ENCODE measurements around the gene KIF3B. TPM values are rescaled to one million over a fixed set of nuclear protein-coding genes. Genes with fewer than 3 reads are reported as not detected.
"Not testable (repeated sequence)": the region's sequence is repeated elsewhere in the genome, so short reads cannot be mapped to it uniquely, and the experiment has no call there.

The KIF3B gene
- total RNA-seq, 1 experiment from 2014 or later, result 21.7 TPM

- Mint-ChIP-seq H3K27ac (ENCODE audit: low read depth, unreplicated experiment) (no peak overlapping the region), H3K27me3 (ENCODE audit: insufficient read depth, unreplicated experiment) (no peaks in the 10 kb centered on the region), H3K4me1 (ENCODE audit: insufficient read depth, unreplicated experiment) (no peaks in the 10 kb centered on the region), H3K4me3 (ENCODE audit: unreplicated experiment) (no peak overlapping the region), H3K36me3 (ENCODE audit: insufficient read depth, unreplicated experiment) (peaks cover 7% of the 10 kb centered on the region), H3K9me3 (ENCODE audit: unreplicated experiment) (no peaks in the 10 kb centered on the region)
- TF ChIP-seq, protein P1, sequence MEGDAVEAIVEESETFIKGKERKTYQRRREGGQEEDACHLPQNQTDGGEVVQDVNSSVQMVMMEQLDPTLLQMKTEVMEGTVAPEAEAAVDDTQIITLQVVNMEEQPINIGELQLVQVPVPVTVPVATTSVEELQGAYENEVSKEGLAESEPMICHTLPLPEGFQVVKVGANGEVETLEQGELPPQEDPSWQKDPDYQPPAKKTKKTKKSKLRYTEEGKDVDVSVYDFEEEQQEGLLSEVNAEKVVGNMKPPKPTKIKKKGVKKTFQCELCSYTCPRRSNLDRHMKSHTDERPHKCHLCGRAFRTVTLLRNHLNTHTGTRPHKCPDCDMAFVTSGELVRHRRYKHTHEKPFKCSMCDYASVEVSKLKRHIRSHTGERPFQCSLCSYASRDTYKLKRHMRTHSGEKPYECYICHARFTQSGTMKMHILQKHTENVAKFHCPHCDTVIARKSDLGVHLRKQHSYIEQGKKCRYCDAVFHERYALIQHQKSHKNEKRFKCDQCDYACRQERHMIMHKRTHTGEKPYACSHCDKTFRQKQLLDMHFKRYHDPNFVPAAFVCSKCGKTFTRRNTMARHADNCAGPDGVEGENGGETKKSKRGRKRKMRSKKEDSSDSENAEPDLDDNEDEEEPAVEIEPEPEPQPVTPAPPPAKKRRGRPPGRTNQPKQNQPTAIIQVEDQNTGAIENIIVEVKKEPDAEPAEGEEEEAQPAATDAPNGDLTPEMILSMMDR (IDR thresholded peaks at IDR 0.05; ENCODE audit: unreplicated experiment), result no peak
- no peak for DNase-seq (ENCODE audit: unreplicated experiment)
- intact Hi-C loops (cut with micrococcal nuclease), result no loop called here
- ChIA-PET POLR2A (interaction anchor here (0.6 kb wide), 1 partner anchor 119 kb away, joined by 3 read pairs; no protein-coding TSS in a partner anchor), CTCF (interaction anchor here (0.6 kb wide), 1 partner anchor 580 kb away, joined by 3 read pairs; no protein-coding TSS in a partner anchor)
- BruUV-seq (replicated peaks), result no TSS peak
These were observed 35.6 kb upstream of the KIF3B start for GRCh38 chr20:32241807-32242206.

- no peak overlapping the region for H3K4me3 Mint-ChIP-seq (ENCODE audit: unreplicated experiment)
- no peaks in the 10 kb centered on the region for H3K9me3 Mint-ChIP-seq (ENCODE audit: unreplicated experiment)
- H3K4me1 Mint-ChIP-seq (ENCODE audit: insufficient read depth, unreplicated experiment), result no peaks in the 10 kb centered on the region
- BruUV-seq (replicated peaks), result no TSS peak
- no peaks in the 10 kb centered on the region for H3K36me3 Mint-ChIP-seq (ENCODE audit: insufficient read depth, unreplicated experiment)
- TF ChIP-seq, protein P1 (IDR thresholded peaks at IDR 0.05; ENCODE audit: unreplicated experiment), result no peak
- intact Hi-C loops (cut with micrococcal nuclease), result no loop called here
- ChIA-PET CTCF (interaction anchor here (0.6 kb wide), 1 partner anchor 22 kb away, joined by 4 read pairs; no protein-coding TSS in a partner anchor), POLR2A (no interaction called here)
- H3K27ac Mint-ChIP-seq (ENCODE audit: low read depth, unreplicated experiment), result no peak overlapping the region
- DNase-seq (ENCODE audit: unreplicated experiment), result no peak
- H3K27me3 Mint-ChIP-seq (ENCODE audit: insufficient read depth, unreplicated experiment), result no peaks in the 10 kb centered on the region
These were observed 33.2 kb upstream of the KIF3B start for GRCh38 chr20:32244150-32244823.

DNA sequence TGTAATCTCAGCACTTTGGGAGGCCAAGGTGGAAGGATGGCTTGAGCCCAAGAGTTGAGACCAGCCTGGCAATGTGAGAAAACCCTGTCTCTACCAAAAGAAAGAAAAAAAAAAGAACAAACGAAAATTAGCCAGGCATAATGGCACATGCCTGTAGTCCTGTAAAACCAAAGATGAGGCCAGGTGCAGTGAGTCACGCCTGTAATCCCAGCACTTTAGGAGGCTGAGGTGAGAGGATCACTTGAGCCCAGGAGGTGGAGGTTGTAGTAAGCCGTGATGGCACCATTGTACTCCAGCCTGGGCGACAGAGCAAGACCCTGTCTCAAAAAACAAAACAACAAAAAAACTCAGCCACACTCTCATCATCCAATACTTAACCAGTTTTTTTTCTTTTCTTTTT lies 32.5 kb upstream of the KIF3B start:
- CTCF ChIA-PET, result interaction anchor here (0.6 kb wide), 1 partner anchor 65 kb away, joined by 5 read pairs; no protein-coding TSS in a partner anchor
- no TSS peak for BruUV-seq (replicated peaks)
- Mint-ChIP-seq H3K9me3 (ENCODE audit: unreplicated experiment) (no peaks in the 10 kb centered on the region), H3K27ac (ENCODE audit: low read depth, unreplicated experiment) (no peak overlapping the region), H3K4me3 (ENCODE audit: unreplicated experiment) (no peak overlapping the region), H3K36me3 (ENCODE audit: insufficient read depth, unreplicated experiment) (no peaks in the 10 kb centered on the region), H3K4me1 (ENCODE audit: insufficient read depth, unreplicated experiment) (no peaks in the 10 kb centered on the region), H3K27me3 (ENCODE audit: insufficient read depth, unreplicated experiment) (no peaks in the 10 kb centered on the region)
- intact Hi-C loops (cut with micrococcal nuclease), result no loop called here
- POLR2A ChIA-PET, result no interaction called here
- DNase-seq (ENCODE audit: unreplicated experiment), result no peak
- TF ChIP-seq, protein P1 (IDR thresholded peaks at IDR 0.05; ENCODE audit: unreplicated experiment), result no peak

DNA sequence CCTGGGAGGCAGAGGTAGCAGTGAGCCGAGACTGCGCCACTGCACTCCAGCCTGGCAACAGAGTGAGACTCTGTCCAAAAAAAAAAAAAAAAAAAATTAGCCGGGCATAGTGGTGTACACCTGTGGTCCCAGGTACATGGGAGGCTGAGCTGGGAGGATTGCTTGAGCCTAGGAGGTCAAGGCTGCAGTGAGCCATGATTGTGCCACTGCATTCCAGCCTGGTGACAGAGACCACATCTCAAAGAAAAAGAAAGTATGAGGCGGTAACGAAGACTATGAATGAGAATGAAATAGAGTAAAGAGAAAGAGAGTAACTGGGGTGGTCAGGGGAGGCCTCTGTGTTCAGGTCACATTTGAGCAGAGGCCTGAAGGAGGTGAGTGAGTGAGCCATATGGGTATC lies 31.2 kb upstream of the KIF3B start:
- H3K4me3 Mint-ChIP-seq (ENCODE audit: unreplicated experiment); DNase-seq (ENCODE audit: unreplicated experiment); intact Hi-C loops (cut with micrococcal nuclease); H3K9me3 Mint-ChIP-seq (ENCODE audit: unreplicated experiment); BruUV-seq (replicated peaks); H3K27me3 Mint-ChIP-seq (ENCODE audit: insufficient read depth, unreplicated experiment); POLR2A ChIA-PET; H3K27ac Mint-ChIP-seq (ENCODE audit: low read depth, unreplicated experiment); H3K4me1 Mint-ChIP-seq (ENCODE audit: insufficient read depth, unreplicated experiment); H3K36me3 Mint-ChIP-seq (ENCODE audit: insufficient read depth, unreplicated experiment): not testable (repeated sequence)
- CTCF ChIA-PET, result interaction anchor here (1.0 kb wide), 1 partner anchor 15 kb away, joined by 5 read pairs; no protein-coding TSS in a partner anchor
